ENCODE measurements around the gene PHAF1. TPM values are rescaled to one million over a fixed set of nuclear protein-coding genes. Genes with fewer than 3 reads are reported as not detected.

PHAF1 gene
- total RNA-seq, 1 donor from 2014 or later = 14.2 TPM

- no peak for DNase-seq (ENCODE audit: low read depth, low spot score)
Observed at GRCh38 chr16:67177743-67178699, 68.3 kb downstream of the PHAF1 start.

GRCh38 chr16:67179421-67180080 lies 69.8 kb downstream of the PHAF1 start:
- DNase-seq (ENCODE audit: low read depth, low spot score) = no peak

DNA sequence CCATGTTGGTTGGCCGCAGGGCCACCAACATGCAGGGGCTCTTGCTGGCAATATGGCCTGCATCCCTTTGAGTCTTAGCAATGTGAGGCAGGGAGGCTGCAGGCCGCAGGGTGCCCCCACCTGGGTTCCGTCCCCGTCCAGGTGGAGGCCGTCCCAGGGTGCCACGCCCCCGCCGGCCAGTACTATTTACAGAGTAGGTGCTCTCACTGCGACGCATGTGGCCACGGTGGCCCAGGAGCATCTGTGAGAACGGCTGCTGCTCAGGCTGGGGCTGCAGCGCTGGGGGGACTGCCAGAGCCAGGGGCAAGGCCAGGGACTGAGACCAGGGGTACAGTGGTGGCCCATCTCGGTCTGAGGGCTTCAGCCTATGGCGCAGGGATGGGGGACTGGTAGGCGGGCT lies 70.4 kb downstream of the PHAF1 start:
- no peak for DNase-seq (ENCODE audit: low read depth, low spot score)

- peak; percentile 35 for DNase-seq (ENCODE audit: low read depth, low spot score)
Observed at GRCh38 chr16:67181346-67181745, 71.6 kb downstream of the PHAF1 start.

GRCh38 chr16:67182288-67182687 lies 72.5 kb downstream of the PHAF1 start:
- no peak for DNase-seq (ENCODE audit: low read depth, low spot score)

GRCh38 chr16:67183284-67183626 lies 73.5 kb downstream of the PHAF1 start:
- no peak for DNase-seq (ENCODE audit: low read depth, low spot score)

GRCh38 chr16:67183627-67184452 lies 74.1 kb downstream of the PHAF1 start, which contains the start of gene MATCAP1:
Gene MATCAP1, minus strand, starts transcription at chr16:67183963. Its CDS starts 3,353 bp downstream, at chr16:67180610.
- peak; percentile 95 for DNase-seq (ENCODE audit: low read depth, low spot score)

DNA sequence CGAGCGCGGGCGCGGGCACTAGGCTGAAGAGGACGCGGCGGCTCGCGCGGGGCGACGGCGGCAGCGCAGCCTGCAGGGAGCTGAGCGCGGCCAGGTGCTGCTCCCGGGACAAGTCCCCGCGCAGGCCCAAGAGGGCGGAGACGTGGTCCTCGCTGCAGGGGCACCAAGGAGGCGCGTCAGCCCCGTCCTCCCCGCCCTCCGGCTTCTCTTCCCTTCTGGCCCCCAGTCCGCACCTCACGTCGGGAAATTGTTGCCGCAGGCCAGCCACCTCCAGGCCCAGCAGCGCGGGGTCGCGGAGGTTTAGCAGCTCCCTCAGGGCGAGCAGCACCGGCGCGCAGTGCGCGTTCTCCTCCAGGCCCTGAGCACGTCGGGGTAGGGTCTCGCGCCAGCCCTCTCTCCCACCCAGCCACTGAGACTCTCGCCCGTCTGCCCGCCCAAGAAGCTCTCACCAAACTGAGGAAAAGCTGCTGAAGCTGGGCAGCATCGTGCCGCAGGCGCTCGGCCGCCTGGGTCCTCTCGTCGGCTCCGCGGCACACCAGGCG lies 74.8 kb downstream of the PHAF1 start:
- no peak for DNase-seq (ENCODE audit: low read depth, low spot score)

GRCh38 chr16:67184995-67185650 lies 75.4 kb downstream of the PHAF1 start:
- peak; percentile 67 for DNase-seq (ENCODE audit: low read depth, low spot score)

GRCh38 chr16:67185651-67186134 lies 76.0 kb downstream of the PHAF1 start:
- DNase-seq (ENCODE audit: low read depth, low spot score) = no peak

GRCh38 chr16:67186550-67186950 lies 76.8 kb downstream of the PHAF1 start:
- no peak for DNase-seq (ENCODE audit: low read depth, low spot score)

GRCh38 chr16:67187175-67187890 lies 77.6 kb downstream of the PHAF1 start:
- DNase-seq (ENCODE audit: low read depth, low spot score) = no peak

GRCh38 chr16:67188323-67188722 lies 78.6 kb downstream of the PHAF1 start:
- no peak for DNase-seq (ENCODE audit: low read depth, low spot score)

- no peak for DNase-seq (ENCODE audit: low read depth, low spot score)
Observed at GRCh38 chr16:67188798-67189197, 79.1 kb downstream of the PHAF1 start.

DNA sequence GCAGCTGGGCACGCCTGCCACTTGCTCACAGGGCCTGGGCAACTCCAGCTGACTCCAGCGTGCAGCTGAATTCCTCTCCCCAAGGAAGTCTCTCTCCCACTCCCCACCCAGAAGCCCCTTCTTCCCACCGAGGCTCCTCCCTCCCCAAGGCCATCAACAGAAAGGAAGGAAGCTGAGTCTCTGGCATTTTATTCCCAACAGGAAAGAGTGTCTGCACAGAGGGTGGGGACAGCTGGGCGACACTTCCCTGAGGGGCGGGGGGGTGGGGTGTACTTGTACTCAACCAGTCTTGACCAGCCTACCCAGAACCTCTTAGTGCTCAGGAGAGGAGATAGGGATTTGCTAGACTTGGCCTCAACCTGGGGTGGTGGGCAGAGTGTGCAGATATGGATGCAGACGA lies 80.3 kb downstream of the PHAF1 start, which contains the start of gene EXOC3L1:
Gene EXOC3L1, minus strand, starts transcription at position 96 of the 400 bp plus-strand sequence. CDS start 460 bp downstream, outside the sequence.
- no peak for DNase-seq (ENCODE audit: low read depth, low spot score)

DNA sequence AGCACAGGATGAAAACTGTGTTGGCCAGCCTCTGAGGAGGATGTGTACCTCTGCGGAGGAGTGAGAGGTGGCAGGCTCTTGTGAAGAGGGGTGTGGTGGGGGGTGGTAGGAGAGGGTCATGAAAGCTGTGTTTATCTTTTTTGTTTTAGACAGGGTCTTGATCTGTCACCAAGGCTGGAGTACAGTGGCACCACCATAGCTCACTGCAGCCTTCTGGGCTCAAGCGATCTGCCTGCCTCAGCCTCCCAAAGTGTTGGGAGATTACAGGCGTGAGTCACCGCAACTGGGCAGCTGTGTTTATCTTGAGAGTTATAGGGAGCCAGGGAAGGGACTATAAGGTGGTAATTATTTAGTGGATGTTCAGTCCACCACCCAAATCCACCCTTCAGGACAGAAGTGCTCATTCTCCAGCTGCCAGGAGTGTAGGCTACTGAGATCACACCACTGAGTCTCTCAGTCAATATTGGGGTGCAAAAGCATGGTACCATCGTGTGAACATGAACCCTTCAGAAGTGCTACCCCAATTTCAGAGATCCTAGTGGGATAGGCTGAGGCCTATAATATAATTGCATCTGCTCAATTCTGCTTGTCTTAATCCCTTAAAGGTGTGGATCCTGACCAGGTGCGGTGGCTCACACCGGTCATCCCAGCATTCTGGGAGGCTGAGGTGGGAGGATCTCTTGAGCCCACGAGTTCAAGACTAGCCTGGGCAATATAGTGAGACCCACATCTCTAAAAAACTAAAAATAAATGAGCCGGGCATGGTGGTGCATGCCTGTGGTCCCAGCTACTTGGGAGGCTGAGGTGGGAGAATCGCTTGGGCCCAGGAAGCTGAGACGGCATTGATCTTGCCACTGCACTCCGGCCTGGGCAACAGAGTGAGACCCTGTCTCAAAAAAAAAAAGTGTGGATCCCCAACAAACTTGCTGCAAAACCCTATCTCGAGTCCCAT lies 81.0 kb downstream of the PHAF1 start:
- no peak for DNase-seq (ENCODE audit: low read depth, low spot score)

DNA sequence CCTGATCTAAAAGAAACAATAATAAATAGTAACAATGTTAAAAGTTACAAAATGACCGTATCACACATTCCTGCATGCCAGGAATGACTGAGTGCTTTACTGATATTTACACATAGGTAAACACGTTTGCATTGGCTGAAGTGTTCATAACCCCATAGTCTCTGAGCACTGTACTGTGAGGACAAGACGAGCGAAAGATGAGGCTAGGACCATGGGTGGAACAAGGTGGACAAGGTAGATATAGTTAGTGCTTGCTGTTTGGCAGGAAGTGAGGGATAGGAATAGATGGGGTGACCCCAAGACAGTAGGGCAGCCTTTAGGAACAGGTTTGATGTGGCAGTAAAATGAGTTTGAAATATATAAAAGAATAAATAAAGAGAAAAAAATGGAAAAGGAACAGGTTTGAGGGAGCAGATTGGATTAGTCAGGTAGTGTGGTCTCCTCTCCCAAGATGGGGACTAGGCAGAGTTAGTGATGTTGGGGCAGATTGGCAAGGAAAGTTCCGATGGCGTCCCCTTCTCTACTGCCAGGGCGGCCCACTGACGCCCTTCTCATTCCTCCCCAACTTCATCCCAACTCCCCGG lies 81.8 kb downstream of the PHAF1 start:
- no peak for DNase-seq (ENCODE audit: low read depth, low spot score)

- DNase-seq (ENCODE audit: low read depth, low spot score) = peak; percentile 77
Observed at GRCh38 chr16:67191995-67192681, 82.4 kb downstream of the PHAF1 start, which contains the start of gene E2F4. Gene E2F4, plus strand, starts transcription at chr16:67192155. Its CDS starts 73 bp downstream, at chr16:67192228.
